K562 (cell line): ENCODE measurements around the gene ISLR2.

Source experiments
- POLR2A ChIP-seq: fragments of 450-650 bp; conservative IDR thresholded peaks from 2 replicates; pipeline ENCODE4 v1.6.1; 2016
- POLR2G ChIP-seq: fragments of 200-400 bp; formaldehyde crosslinking; IDR thresholded peaks from 2 replicates; pipeline ENCODE4 v1.6.1; 2017; ENCODE audit warnings: low read depth, mild to moderate bottlenecking, antibody characterized with exemption, low read length, moderate library complexity
- YY1 ChIP-seq, 3 experiments: IDR thresholded peaks; 2 replicates each; pipeline ENCODE4 v1.6.1; 2011; ENCODE audit warnings: low read length in 2 of 3, mild to moderate bottlenecking in 2 of 3, moderate library complexity in 2 of 3, borderline replicate concordance in 1 of 3, control low read depth in 1 of 3, low read depth in 1 of 3; ENCODE audit not compliant: insufficient read depth in 3 of 3, insufficient replicate concordance in 2 of 3, control insufficient read depth in 1 of 3, insufficient read length in 1 of 3; ENCODE audit errors: extremely low read depth in 1 of 3
- ZBED1 ChIP-seq: IDR thresholded peaks from 2 replicates; pipeline ENCODE4 v1.6.1; 2014
- ZNF274 ChIP-seq: IDR thresholded peaks from 2 replicates; pipeline ENCODE4 v1.6.1; 2011; ENCODE audit warnings: low read depth, mild to moderate bottlenecking, low read length, moderate library complexity, borderline replicate concordance
- TF ChIP-seq, protein P1 (sequence below): sonication (generic); formaldehyde crosslinking; IDR thresholded peaks from 2 replicates; pipeline ENCODE4 v1.8.0; 2022; ENCODE audit warnings: mild to moderate bottlenecking, missing genetic modification reagents

DNA sequence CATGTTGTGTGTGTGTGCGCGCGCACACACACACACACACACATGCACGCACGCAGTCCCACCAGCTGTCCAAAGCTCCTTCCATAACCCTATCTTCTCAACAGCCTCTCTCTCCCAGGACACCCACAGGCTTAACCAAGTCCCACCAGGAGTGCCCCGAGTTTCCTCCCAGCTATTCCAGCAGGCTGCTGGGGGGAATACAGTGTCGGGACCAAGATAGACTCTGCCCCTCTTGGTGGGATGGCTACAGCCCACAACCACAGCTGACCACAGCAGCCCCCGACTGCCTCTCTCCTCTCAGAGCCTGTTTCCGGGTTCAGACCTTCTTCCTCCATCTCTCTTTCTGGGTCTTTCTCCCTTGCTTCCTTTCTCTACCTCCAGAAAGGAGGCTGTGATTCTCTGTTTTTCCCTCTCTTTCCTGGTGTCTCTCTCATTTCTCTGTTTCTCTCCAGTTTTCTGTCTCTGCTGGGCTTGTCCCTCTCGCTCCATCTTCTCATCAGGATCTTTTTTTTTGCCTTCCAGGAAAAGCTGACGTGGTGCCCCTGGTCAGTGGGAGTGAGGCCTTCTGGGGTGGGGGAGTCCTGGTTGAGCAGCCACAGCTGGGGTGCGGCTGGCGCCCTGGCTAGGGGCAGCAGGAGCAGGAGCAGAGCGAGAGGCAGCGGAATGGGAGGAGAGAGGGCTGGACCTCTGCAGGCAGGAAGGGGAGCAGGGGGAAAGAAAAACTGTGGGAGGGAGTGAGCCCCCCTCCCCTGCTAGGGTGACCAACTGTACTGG lies 39.9 kb downstream of the ISLR2 start:
- TF ChIP-seq YY1 (IDR thresholded peaks at IDR 0.05; ENCODE audit: borderline replicate concordance in 1 of 3, control insufficient read depth in 1 of 3, extremely low read depth in 1 of 3, insufficient read depth in 3 of 3, insufficient read length in 1 of 3, insufficient replicate concordance in 2 of 3, low read depth in 1 of 3, low read length in 2 of 3), result no peak
- no peak for TF ChIP-seq ZNF274
- TF ChIP-seq POLR2G, result no peak
- TF ChIP-seq, protein P1, sequence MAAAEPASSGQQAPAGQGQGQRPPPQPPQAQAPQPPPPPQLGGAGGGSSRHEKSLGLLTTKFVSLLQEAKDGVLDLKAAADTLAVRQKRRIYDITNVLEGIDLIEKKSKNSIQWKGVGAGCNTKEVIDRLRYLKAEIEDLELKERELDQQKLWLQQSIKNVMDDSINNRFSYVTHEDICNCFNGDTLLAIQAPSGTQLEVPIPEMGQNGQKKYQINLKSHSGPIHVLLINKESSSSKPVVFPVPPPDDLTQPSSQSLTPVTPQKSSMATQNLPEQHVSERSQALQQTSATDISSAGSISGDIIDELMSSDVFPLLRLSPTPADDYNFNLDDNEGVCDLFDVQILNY, result no peak
- no peak for TF ChIP-seq ZBED1
- TF ChIP-seq POLR2A, result no peak
